SKM-1 treated with dmso at 0.1 percent for 144 hours (cell line): Measurements from ENCODE around the gene SLC5A1.
"Not testable (repeated sequence)": the region's sequence is repeated elsewhere in the genome, so short reads cannot be mapped to it uniquely, and the experiment has no call there.

Experiments
- DNase-seq: peaks from one replicate; lab custom pipeline; 2025; ENCODE audit not compliant: unreplicated experiment; lab: John Stamatoyannopoulos, UW

Gene SLC5A1

DNA sequence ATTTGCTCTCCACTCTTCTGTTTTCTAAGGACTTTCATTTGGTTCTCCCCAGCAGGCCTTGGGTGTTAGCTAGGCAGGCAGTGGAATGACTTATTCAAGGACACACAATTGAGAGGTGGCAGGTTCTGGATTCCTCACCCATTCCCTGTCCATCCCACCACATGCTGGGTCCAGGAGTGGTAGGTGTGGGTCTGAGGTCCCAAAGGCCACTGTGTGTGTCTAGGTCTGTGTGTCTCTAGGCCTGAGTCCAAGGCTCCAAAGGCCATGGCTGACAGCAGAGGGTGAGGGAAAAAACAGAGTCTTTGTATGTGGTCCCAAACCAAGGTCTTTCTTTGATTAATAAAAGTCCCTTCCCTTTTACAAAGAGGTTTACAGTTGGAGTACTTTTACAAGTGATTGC, 40.8 kb downstream of the SLC5A1 start:
- no peak for DNase-seq

GRCh38 chr22:32088084-32088483, 45.0 kb downstream of the SLC5A1 start:
- DNase-seq, result no peak

GRCh38 chr22:32097018-32097417, 54.0 kb downstream of the SLC5A1 start:
- DNase-seq, result no peak

DNA sequence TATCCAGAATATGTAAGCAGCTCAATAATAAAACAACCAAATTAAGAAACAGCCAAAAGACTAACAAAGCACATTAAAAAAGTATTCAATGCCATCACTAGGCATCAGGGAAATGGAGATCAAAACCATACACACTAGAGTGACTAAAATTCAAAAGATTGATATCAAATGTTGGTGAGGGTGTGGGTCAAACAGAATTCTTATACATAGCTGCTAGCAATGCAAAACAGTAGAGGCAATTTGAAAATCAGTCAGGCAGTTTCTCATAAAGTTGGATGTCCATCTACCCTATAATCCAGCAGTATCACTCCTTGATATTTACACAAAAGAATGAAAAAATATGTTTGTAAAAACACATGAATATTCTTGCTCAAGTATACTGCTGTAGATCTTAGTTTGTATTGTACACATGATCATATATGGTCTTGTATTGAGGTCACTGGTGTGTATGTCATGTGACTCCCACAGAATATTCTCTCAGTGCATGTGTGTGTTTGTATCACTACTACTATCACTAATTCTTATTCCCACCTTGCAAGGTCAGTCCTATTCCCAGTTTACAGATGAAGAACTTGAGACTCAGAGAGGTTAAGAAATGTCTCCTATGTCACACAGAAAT, 54.9 kb downstream of the SLC5A1 start:
- DNase-seq, result no peak

DNA sequence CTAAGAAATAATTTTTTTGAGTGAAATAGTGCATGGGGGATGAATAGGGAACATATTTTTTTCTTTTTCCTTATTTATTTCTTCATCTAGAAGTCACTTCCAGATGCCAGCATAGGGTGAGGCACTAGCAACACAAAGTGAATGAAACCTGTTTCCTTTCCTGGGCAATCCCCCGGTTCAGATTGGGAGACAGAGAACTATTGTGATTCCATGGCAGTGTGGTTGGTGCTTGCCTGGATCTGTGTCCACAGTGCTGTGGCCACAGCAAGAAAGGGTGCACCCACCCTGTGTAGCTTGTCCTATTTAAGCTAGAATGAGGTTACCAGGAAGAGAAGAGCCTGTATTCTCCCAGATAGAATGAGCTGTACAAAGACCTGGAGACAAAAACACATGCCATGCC, 57.6 kb downstream of the SLC5A1 start:
- DNase-seq, result no peak

DNA sequence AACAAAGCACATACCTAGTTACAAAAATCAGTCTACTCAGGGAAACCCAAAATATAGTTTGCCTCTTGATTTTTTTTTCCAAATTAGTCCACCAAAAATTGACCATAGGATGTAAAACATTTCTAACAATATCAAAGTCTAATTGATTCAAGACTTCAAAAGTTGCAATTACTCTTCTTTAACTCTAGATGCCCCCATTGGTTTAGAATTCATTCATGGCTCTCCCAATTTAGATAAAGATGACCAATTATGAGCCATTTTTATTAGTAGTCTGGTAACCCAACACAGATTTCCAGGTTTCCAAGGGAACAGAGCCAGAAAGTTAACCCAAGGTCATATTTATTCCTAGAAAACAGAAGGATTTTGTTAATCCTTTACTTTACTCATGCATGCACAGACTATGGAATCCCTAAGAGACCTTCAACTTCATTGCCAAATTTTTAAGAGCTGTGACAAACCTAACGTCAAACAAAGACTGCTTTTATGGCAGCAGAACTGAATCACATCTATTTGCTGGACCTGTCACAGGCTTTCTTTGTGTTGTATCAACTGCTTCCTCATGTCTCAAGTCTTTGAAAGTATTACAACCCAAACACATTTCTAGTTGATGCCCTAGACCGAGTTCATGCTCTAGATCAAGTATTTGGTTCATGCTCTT, 60.7 kb downstream of the SLC5A1 start:
- DNase-seq, result no peak

DNA sequence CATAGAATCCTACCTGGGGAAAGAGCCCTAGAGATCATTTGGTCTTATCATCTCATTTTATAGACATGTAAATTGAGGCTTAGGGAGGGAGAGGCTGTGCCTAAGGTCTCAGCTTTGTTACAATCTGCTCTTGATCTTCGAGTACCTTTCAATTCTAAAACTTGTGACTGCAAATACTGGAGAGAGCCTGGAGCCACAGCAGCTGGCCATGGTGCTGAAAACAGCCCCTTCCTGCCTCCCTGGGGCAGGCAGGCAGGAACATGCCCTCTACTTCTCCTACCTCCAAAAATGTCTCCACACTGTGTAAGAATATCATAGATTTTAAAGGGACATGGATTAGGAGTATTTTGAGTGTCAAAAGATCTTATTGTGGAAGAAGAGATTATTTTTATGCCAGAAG, 63.9 kb downstream of the SLC5A1 start:
- DNase-seq, result no peak

DNA sequence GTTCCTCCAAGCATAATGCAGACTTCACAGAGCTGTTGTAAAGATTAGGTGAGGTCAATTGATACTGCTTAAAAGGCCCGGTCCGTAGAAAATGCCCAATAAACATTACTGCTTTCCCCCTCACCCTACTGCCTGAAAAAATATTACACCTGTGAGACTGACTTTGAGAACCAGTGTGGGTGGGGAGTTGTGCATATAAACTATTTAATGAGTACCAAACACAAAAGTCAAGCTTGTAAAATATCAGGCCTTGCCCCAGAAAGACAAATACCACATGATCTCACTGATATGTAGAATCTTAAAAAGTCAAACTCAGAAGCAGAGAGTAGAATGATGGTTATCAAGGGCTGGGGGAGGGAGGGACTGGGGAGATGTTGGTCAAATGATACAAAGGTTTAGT, 69.3 kb downstream of the SLC5A1 start:
- DNase-seq, result no peak

DNA sequence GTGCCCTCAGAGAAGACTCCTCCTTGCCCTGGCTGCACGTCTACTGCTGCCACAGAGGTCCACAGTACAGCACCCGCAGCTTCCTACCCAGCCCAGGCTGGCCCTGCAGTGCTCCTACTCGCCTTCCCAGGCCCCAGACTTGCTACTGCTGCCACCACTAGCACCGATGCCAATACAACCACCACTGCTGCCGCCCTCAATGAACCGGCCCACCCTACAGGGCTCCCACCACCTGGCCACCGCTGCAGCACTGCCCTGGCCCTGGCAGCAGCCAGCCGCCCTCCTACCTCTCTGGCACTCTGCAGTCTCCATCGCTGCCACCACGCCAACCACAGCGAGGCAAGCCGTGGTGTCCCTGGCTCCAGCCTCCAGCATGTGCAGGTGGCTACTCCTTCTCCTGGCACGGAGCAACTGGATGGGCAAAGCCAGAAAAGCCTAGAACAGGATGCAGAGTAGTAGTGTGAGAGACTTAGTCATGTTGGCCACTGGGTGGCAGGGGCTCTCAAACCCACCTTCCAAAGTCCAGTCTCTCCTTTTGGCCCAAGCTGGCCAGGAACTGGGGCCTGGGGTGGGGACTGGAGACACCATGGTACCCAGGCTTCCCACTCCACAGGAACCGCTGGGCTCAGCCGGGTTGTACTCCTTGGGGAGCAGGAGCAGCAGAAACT, 76.6 kb downstream of the SLC5A1 start:
- DNase-seq, result no peak

DNA sequence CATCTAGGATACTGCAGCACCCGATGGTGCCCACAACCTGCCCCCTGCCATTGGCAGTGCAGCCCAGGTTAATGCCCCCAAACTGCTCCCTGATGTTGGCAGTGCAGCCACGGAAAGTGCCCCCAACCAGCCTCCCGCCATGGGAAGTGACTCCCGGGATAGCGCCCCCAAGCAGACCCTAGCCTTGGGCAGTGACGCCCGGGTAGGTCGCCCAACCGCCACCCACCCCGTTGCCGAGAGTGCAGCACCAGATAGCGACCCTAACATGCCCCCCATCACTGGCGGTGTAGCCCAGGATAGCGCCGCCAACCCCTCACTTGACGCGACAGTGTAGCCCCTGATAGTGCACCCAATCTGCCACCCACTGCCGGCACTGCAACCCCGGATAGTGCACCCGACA, 77.5 kb downstream of the SLC5A1 start:
- no peak for DNase-seq

DNA sequence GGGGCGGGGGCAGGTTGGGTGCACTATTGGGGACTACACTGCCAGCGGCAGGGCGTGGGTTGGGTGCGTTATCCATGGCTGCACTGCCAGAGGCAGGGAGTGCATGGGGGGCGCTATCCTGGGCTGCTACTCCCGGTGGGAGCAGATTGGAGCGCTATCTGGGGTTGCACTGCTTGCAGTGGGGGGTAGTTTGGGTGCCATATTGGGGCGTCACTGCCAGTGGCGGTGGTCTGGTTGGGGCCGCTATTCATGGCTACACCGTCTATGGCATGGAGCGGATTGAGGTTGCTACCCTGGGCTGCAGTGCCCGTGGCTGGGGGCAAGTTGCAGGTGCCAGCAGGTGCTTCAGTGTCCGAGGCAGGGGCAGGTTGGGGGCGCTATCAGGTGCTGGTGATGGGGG, 79.8 kb downstream of the SLC5A1 start:
- no peak for DNase-seq

DNA sequence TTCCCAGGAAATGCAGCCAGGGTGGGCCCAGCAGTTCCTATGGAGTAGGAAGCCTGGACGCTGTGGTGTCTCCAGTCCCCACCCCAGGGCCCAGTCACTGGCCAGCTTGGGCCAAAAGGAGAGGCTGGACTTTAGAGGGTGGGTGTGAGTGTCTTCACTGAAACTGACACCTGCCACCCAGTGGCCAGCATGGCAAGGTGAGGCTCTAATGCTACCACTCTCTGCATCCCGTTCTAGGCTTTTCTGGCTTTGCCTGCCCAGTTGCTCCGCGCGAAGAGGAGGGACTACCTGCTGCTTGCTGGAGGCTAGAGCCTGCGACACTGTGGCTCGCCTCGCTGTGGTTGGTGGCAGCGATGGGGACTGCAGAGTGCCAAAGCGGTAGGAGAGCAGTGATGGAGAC, 80.6 kb downstream of the SLC5A1 start:
- DNase-seq, result no peak

- DNase-seq, result no peak
These were observed 84.8 kb downstream of the SLC5A1 start for GRCh38 chr22:32127904-32128303.

- DNase-seq, result no peak
These were observed 87.4 kb downstream of the SLC5A1 start for GRCh38 chr22:32130464-32130863.

DNA sequence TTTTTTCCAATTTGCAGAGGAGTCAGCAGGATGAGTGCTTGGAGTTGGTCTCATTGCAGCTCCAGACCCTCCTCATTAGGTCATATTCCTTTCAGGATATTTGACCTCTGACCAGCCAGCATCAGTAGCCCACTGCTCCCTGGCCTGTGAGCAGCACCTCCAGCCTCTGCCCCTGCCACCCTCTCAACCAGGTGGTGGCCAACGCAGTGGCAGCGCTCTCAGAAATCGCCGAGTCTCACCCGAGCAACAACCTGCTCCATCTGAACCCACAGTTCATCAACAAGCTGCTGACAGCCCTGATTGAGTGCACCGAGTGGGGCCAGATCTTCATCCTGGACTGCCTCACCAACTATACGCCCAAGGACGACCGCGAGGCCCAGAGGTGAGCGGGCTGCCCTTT, 89.1 kb downstream of the SLC5A1 start:
- DNase-seq, result no peak

- DNase-seq, result no peak
These were observed 89.7 kb downstream of the SLC5A1 start for GRCh38 chr22:32132783-32133182.

DNA sequence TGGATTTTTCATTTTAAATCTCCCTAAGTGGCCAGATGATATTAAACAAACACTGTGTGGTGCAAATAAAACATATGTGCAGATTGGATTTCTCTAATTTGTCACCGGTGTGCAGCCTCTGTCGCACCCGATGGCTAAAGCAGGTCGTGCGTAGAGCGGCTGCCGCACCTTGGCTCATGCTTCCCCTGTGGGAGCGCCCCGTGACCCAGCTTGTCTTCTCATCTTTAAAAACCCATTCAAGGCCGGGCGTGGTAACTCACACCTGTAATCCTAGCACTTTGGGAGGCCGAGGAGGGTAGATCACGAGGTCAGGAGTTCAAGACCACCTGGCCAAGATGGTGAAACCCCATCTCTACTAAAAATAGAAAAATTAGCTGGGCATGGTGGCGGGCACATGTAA, 91.7 kb downstream of the SLC5A1 start:
- not testable (repeated sequence) for DNase-seq

GRCh38 chr22:32135958-32136357, 92.9 kb downstream of the SLC5A1 start:
- DNase-seq, result not testable (repeated sequence)

- not testable (repeated sequence) for DNase-seq
These were observed 93.8 kb downstream of the SLC5A1 start for GRCh38 chr22:32136881-32137280.

GRCh38 chr22:32137731-32138324, 94.8 kb downstream of the SLC5A1 start:
- DNase-seq, result not testable (repeated sequence)

DNA sequence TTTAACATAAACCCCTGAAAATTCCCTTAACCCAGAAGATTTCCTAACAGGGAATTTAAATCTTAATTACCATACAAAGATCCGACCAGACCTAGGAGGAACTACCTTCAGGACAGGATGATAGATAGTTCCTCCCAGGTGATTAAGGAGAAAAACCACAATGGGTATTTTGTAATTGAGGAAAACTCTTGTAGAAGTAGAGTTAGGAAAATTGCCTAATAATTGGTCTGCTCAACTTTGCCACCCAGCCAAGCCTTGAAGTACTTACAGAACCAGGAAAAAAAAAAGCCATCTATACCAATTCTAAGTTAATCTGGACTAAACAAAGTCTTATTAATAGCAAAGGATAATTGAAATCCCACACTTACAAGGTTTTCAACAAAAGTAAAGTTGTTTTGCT, 95.5 kb downstream of the SLC5A1 start:
- not testable (repeated sequence) for DNase-seq

DNA sequence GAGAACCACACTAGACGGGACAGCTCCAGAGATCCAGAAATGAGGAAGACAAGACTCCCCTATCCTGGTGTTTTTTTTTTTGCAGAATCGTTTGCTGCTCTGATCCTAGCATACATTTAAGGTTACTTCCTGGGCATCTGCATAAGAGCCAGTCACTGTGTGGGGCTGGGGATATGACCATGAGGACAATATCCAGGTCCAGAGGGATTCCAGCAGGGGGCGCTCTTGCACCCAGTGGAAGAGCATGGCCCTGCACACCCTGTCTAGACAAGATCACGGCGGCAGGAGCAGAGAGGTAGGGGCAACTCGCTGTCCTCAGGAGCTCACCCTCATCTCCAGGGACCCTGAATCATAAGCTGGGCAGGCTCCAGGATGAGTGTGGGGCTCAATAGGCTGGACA, 97.6 kb downstream of the SLC5A1 start:
- peak; percentile 21 for DNase-seq
